Effector CD4-positive, alpha-beta T cell (primary cell): ENCODE results near the gene CNR2.
"Not testable (repeated sequence)": the region's sequence is repeated elsewhere in the genome, so short reads cannot be mapped to it uniquely, and the experiment has no call there.

Source experiments
- DNase-seq: peaks from one replicate; pipeline ENCODE4 v3.0.0-alpha.2; 2020

CNR2 gene

GRCh38 chr1:23916209-23917131, 3.3 kb upstream of the CNR2 start:
- DNase-seq: peak; percentile 30

- no peak for DNase-seq
Observed at GRCh38 chr1:23915466-23915865, 2.3 kb upstream of the CNR2 start.

- no peak for DNase-seq
Observed at GRCh38 chr1:23914921-23915320, 1.8 kb upstream of the CNR2 start.

- no peak for DNase-seq
Observed at GRCh38 chr1:23911921-23912320, 1.2 kb downstream of the CNR2 start.

- DNase-seq: no peak
Observed at GRCh38 chr1:23910553-23911246, 2.5 kb downstream of the CNR2 start.

GRCh38 chr1:23910144-23910543, 3.0 kb downstream of the CNR2 start:
- no peak for DNase-seq

- DNase-seq: no peak
Observed at GRCh38 chr1:23909412-23909811, 3.8 kb downstream of the CNR2 start.

GRCh38 chr1:23908453-23909341, 4.5 kb downstream of the CNR2 start:
- no peak for DNase-seq

- DNase-seq: no peak
Observed at GRCh38 chr1:23906731-23907130, 6.4 kb downstream of the CNR2 start.

- no peak for DNase-seq
Observed at GRCh38 chr1:23905461-23906025, 7.6 kb downstream of the CNR2 start.

- DNase-seq: no peak
Observed at GRCh38 chr1:23904748-23905357, 8.3 kb downstream of the CNR2 start.

- no peak for DNase-seq
Observed at GRCh38 chr1:23903754-23904153, 9.4 kb downstream of the CNR2 start.

- no peak for DNase-seq
Observed at GRCh38 chr1:23902321-23903278, 10.6 kb downstream of the CNR2 start.

- not testable (repeated sequence) for DNase-seq
Observed at GRCh38 chr1:23900017-23900416, 13.1 kb downstream of the CNR2 start.

GRCh38 chr1:23899070-23899469, 14.1 kb downstream of the CNR2 start:
- DNase-seq: no peak

- no peak for DNase-seq
Observed at GRCh38 chr1:23897083-23897482, 16.1 kb downstream of the CNR2 start.

- DNase-seq: no peak
Observed at GRCh38 chr1:23896491-23896890, 16.7 kb downstream of the CNR2 start.

GRCh38 chr1:23895993-23896392, 17.2 kb downstream of the CNR2 start:
- no peak for DNase-seq

- no peak for DNase-seq
Observed at GRCh38 chr1:23895082-23895481, 18.1 kb downstream of the CNR2 start.

GRCh38 chr1:23889074-23889473, 24.1 kb downstream of the CNR2 start:
- no peak for DNase-seq

- no peak for DNase-seq
Observed at GRCh38 chr1:23885222-23885621, 27.9 kb downstream of the CNR2 start.
